GM23338 (cell line): ENCODE results near the gene CGA. TPM values are rescaled to one million over a fixed set of nuclear protein-coding genes. Genes with fewer than 3 reads are reported as not detected.

ENCODE experiments used
- ATAC-seq: fragments of 200-7000 bp; cut with Tn5 transposase; 3 replicates; pipeline ENCODE4 v1.9.1; 2020
- DNase-seq: peaks from one replicate; pipeline ENCODE4 v3.0.0-alpha.2; 2015; ENCODE audit warnings: low spot score
- H2AFZ ChIP-seq: fragments of 200-600 bp; sonication (generic); 2 replicates; pipeline ENCODE4 v1.8.0; 2016; ENCODE audit warnings: antibody characterized with exemption, mild to moderate bottlenecking, moderate library complexity
- H3F3A ChIP-seq: fragments of 200-600 bp; sonication (generic); replicated peaks from 2 replicates; pipeline ENCODE4 v1.8.0; 2017; ENCODE audit warnings: antibody characterized with exemption, mixed run types, low read depth
- H3K27ac ChIP-seq: fragments of 200-600 bp; sonication (generic); 2 replicates; pipeline ENCODE4 v1.6.1; 2016; ENCODE audit warnings: low read depth
- H3K27me3 ChIP-seq: fragments of 200-600 bp; sonication (generic); 2 replicates; pipeline ENCODE4 v1.8.0; 2016; ENCODE audit warnings: mild to moderate bottlenecking, mixed run types, moderate library complexity; ENCODE audit not compliant: insufficient read depth
- H3K36me3 ChIP-seq: fragments of 200-600 bp; sonication (generic); 2 replicates; pipeline ENCODE4 v1.8.0; 2016; ENCODE audit warnings: mild to moderate bottlenecking; ENCODE audit not compliant: insufficient read depth
- H3K4me1 ChIP-seq: fragments of 200-600 bp; sonication (generic); 2 replicates; pipeline ENCODE4 v1.8.0; 2016; ENCODE audit warnings: mild to moderate bottlenecking, moderate library complexity; ENCODE audit not compliant: insufficient read depth
- H3K4me2 ChIP-seq: fragments of 200-600 bp; sonication (generic); 2 replicates; pipeline ENCODE4 v1.7.1; 2017; ENCODE audit warnings: mixed run types
- H3K4me3 ChIP-seq: fragments of 200-600 bp; sonication (generic); 2 replicates; pipeline ENCODE4 v1.6.1; 2016; ENCODE audit warnings: mixed run types
- H3K79me2 ChIP-seq: fragments of 200-600 bp; sonication (generic); replicated peaks from 2 replicates; pipeline ENCODE4 v1.8.0; 2017; ENCODE audit warnings: mild to moderate bottlenecking; ENCODE audit not compliant: insufficient read depth
- H3K9me2 ChIP-seq: fragments of 200-600 bp; sonication (generic); 2 replicates; pipeline ENCODE4 v1.8.0; 2017; ENCODE audit not compliant: insufficient read depth
- H4K20me1 ChIP-seq: fragments of 200-600 bp; sonication (generic); replicated peaks from 2 replicates; pipeline ENCODE4 v1.8.0; 2017; ENCODE audit warnings: mild to moderate bottlenecking; ENCODE audit not compliant: insufficient read depth
- H3K27ac Mint-ChIP-seq: 2 replicates; pipeline ENCODE4 v1.8.0; 2020; ENCODE audit warnings: inconsistent platforms, mild to moderate bottlenecking, moderate library complexity, mixed read lengths
- H3K27me3 Mint-ChIP-seq: 3 replicates; pipeline ENCODE4 v1.8.0; 2022; ENCODE audit warnings: low read depth, mild to moderate bottlenecking, moderate library complexity, mixed read lengths, inconsistent platforms; ENCODE audit not compliant: insufficient read depth, poor library complexity
- H3K36me3 Mint-ChIP-seq: 3 replicates; pipeline ENCODE4 v1.8.0; 2021; ENCODE audit warnings: low read depth, mild to moderate bottlenecking, inconsistent platforms, moderate library complexity, mixed read lengths
- H3K4me1 Mint-ChIP-seq: 3 replicates; pipeline ENCODE4 v1.8.0; 2020; ENCODE audit warnings: mild to moderate bottlenecking, inconsistent platforms, mixed read lengths
- H3K4me3 Mint-ChIP-seq: 3 replicates; pipeline ENCODE4 v1.8.0; 2021; ENCODE audit warnings: moderate library complexity, mild to moderate bottlenecking, inconsistent platforms, mixed read lengths
- H3K9me3 Mint-ChIP-seq: 3 replicates; pipeline ENCODE4 v1.8.0; 2020; ENCODE audit warnings: moderate library complexity, mild to moderate bottlenecking, inconsistent platforms, mixed read lengths
- CREB1 ChIP-seq: fragments of 250-450 bp; sonication (Bioruptor Pico); IDR thresholded peaks from 2 replicates; pipeline ENCODE4 v1.5.0; 2020; ENCODE audit warnings: low read depth, mild to moderate bottlenecking, moderate library complexity
- EZH2 ChIP-seq: fragments of 200-600 bp; sonication (generic); IDR thresholded peaks from one replicate; pipeline ENCODE4 v1.8.0; 2017; ENCODE audit warnings: antibody characterized with exemption, mild to moderate bottlenecking, low read depth; ENCODE audit not compliant: unreplicated experiment
- JUNB ChIP-seq: IDR thresholded peaks from one replicate; pipeline ENCODE4 v1.6.1; 2016; ENCODE audit warnings: antibody characterized with exemption; ENCODE audit not compliant: unreplicated experiment
- POLR2AphosphoS5 ChIP-seq: IDR thresholded peaks from 2 replicates; pipeline ENCODE4 v1.6.1; 2016; ENCODE audit warnings: antibody characterized with exemption, low read depth
- STAT1 ChIP-seq: IDR thresholded peaks from one replicate; pipeline ENCODE4 v1.6.1; 2016; ENCODE audit warnings: antibody characterized with exemption; ENCODE audit not compliant: unreplicated experiment
- ZNF114 ChIP-seq: fragments of 250-450 bp; sonication (Bioruptor Pico); IDR thresholded peaks from 2 replicates; pipeline ENCODE4 v1.5.0; 2020; ENCODE audit warnings: mild to moderate bottlenecking, moderate library complexity
- polyA plus RNA-seq: library from polyadenylated mRNA; unstranded; fragments of >200 nt; fragmentation: Nextera tagmentation; extraction: Ambion mirVana; gene quantifications from 2 replicates; pipeline ENCODE4 v1.2.1, GENCODE V29; 2016
- total RNA-seq: library from RNA; depleted of rRNA; stranded (reverse); fragments of >200 nt; shearing (Covaris generic); gene quantifications from 2 replicates; pipeline ENCODE4 v1.2.3, GENCODE V29; 2014
- TF ChIP-seq, protein P1 (sequence below): IDR thresholded peaks from one replicate; pipeline ENCODE4 v1.6.1; 2018; ENCODE audit warnings: antibody characterized with exemption; ENCODE audit not compliant: unreplicated experiment
- TF ChIP-seq, protein P2 (sequence below), 2 experiments: fragments of 200-600 bp in 1 of 2; sonication (generic) in 1 of 2; conservative IDR thresholded peaks; 2 replicates each; pipeline versions ENCODE4 v1.5.1 to v1.6.1; 2016 to 2017; ENCODE audit warnings: antibody characterized with exemption in 2 of 2, low read depth in 2 of 2, mild to moderate bottlenecking in 2 of 2, moderate library complexity in 1 of 2
- TF ChIP-seq, protein P3 (sequence below): IDR thresholded peaks from 2 replicates; pipeline ENCODE4 v1.6.1; 2016; ENCODE audit warnings: antibody characterized with exemption

The CGA gene
- total and polyA plus RNA-seq, 2 experiments from 2014 or later, result not detected

DNA sequence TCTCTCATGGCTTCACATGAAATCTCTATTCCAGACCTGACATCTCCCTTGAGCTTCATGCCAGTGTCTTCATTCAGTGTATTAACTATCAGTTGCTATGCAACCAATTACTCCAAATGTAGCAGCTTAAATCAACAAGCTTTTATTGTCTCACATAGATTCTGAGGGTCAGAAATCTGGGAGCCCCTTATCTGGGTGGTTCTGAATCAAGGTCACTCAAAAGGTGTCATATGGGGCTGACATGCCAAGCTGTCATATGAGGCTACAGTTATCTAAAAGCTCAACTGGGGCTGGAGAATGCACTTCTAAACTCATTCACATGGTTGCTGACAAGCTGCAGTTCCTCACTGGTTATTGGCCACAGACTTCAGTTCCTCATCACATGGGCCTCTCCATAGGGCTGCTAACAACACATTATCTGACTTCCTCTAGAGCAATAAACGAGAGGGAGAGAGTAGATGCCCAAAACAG lies 7.3 kb upstream of the CGA start (continued):
- TF ChIP-seq, protein P1, sequence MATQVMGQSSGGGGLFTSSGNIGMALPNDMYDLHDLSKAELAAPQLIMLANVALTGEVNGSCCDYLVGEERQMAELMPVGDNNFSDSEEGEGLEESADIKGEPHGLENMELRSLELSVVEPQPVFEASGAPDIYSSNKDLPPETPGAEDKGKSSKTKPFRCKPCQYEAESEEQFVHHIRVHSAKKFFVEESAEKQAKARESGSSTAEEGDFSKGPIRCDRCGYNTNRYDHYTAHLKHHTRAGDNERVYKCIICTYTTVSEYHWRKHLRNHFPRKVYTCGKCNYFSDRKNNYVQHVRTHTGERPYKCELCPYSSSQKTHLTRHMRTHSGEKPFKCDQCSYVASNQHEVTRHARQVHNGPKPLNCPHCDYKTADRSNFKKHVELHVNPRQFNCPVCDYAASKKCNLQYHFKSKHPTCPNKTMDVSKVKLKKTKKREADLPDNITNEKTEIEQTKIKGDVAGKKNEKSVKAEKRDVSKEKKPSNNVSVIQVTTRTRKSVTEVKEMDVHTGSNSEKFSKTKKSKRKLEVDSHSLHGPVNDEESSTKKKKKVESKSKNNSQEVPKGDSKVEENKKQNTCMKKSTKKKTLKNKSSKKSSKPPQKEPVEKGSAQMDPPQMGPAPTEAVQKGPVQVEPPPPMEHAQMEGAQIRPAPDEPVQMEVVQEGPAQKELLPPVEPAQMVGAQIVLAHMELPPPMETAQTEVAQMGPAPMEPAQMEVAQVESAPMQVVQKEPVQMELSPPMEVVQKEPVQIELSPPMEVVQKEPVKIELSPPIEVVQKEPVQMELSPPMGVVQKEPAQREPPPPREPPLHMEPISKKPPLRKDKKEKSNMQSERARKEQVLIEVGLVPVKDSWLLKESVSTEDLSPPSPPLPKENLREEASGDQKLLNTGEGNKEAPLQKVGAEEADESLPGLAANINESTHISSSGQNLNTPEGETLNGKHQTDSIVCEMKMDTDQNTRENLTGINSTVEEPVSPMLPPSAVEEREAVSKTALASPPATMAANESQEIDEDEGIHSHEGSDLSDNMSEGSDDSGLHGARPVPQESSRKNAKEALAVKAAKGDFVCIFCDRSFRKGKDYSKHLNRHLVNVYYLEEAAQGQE, result no peak
- TF ChIP-seq JUNB, result no peak
- TF ChIP-seq, protein P2, sequence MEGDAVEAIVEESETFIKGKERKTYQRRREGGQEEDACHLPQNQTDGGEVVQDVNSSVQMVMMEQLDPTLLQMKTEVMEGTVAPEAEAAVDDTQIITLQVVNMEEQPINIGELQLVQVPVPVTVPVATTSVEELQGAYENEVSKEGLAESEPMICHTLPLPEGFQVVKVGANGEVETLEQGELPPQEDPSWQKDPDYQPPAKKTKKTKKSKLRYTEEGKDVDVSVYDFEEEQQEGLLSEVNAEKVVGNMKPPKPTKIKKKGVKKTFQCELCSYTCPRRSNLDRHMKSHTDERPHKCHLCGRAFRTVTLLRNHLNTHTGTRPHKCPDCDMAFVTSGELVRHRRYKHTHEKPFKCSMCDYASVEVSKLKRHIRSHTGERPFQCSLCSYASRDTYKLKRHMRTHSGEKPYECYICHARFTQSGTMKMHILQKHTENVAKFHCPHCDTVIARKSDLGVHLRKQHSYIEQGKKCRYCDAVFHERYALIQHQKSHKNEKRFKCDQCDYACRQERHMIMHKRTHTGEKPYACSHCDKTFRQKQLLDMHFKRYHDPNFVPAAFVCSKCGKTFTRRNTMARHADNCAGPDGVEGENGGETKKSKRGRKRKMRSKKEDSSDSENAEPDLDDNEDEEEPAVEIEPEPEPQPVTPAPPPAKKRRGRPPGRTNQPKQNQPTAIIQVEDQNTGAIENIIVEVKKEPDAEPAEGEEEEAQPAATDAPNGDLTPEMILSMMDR (conservative IDR thresholded peaks at IDR 0.05; ENCODE audit: low read depth in 2 of 2), result no peak
- TF ChIP-seq POLR2AphosphoS5, result no peak
- no peak for TF ChIP-seq CREB1
- TF ChIP-seq ZNF114 (CRISPR knock-in tag), result no peak
- TF ChIP-seq STAT1, result no peak
- TF ChIP-seq, protein P3, sequence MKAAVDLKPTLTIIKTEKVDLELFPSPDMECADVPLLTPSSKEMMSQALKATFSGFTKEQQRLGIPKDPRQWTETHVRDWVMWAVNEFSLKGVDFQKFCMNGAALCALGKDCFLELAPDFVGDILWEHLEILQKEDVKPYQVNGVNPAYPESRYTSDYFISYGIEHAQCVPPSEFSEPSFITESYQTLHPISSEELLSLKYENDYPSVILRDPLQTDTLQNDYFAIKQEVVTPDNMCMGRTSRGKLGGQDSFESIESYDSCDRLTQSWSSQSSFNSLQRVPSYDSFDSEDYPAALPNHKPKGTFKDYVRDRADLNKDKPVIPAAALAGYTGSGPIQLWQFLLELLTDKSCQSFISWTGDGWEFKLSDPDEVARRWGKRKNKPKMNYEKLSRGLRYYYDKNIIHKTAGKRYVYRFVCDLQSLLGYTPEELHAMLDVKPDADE, result no peak
- TF ChIP-seq EZH2, result no peak

- DNase-seq (no peak), ATAC-seq (no peak)
- Histone ChIP-seq H3K4me1 (no peaks in the 10 kb centered on the region), H3K27ac (no peak overlapping the region), H3K4me2 (no peak overlapping the region), H2AFZ (no peak overlapping the region), H4K20me1 (no peaks in the 10 kb centered on the region), H3K9me2 (no peaks in the 10 kb centered on the region), H3K4me3 (no peak overlapping the region), H3K27me3 (no peaks in the 10 kb centered on the region), H3K36me3 (no peaks in the 10 kb centered on the region), H3K79me2 (no peaks in the 10 kb centered on the region), H3F3A (no peaks in the 10 kb centered on the region)
- H3K27ac Mint-ChIP-seq, result no peak overlapping the region
- H3K9me3 Mint-ChIP-seq, result no peaks in the 10 kb centered on the region
- no peaks in the 10 kb centered on the region for H3K36me3 Mint-ChIP-seq
- no peak overlapping the region for H3K4me3 Mint-ChIP-seq
- H3K4me1 Mint-ChIP-seq, result peaks cover 2% of the 10 kb centered on the region; the same call in 1 of the 3 replicates
- no peaks in the 10 kb centered on the region for H3K27me3 Mint-ChIP-seq
- TF ChIP-seq, protein P1, result no peak
- TF ChIP-seq, protein P3, result no peak
- TF ChIP-seq EZH2 (no peak), ZNF114 (CRISPR knock-in tag) (no peak)
Observed at GRCh38 chr6:87101067-87101466, 6.2 kb upstream of the CGA start.
